HepG2 (cell line): ENCODE results near the gene PSKH1. TPM values are rescaled to one million over a fixed set of nuclear protein-coding genes. Genes with fewer than 3 reads are reported as not detected.

ENCODE experiments used
- GATA4 ChIP-seq: sonication (generic); IDR thresholded peaks from 2 replicates; pipeline ENCODE4 v1.6.1; 2016; ENCODE audit warnings: antibody characterized with exemption, low read depth, borderline replicate concordance
- HCFC1 ChIP-seq: fragments of 150-350 bp; IDR thresholded peaks from 2 replicates; pipeline ENCODE4 v1.6.1; 2014; ENCODE audit warnings: low read depth, low read length
- HNRNPK ChIP-seq: fragments of 200-400 bp; formaldehyde crosslinking; IDR thresholded peaks from 2 replicates; pipeline ENCODE4 v1.6.1; 2018; ENCODE audit warnings: low read length, low read depth, moderate library complexity, mild to moderate bottlenecking; ENCODE audit not compliant: poor library complexity, severe bottlenecking
- ZNF17 ChIP-seq: sonication (generic); formaldehyde crosslinking; IDR thresholded peaks from 2 replicates; pipeline ENCODE4 v1.5.0; 2020; ENCODE audit warnings: mild to moderate bottlenecking, missing genetic modification reagents
- ZNF737 ChIP-seq: sonication (generic); formaldehyde crosslinking; IDR thresholded peaks from 2 replicates; pipeline ENCODE4 v1.5.0; 2020; ENCODE audit warnings: missing genetic modification reagents, mild to moderate bottlenecking, borderline replicate concordance
- ZNF776 ChIP-seq: sonication (generic); formaldehyde crosslinking; IDR thresholded peaks from 2 replicates; pipeline ENCODE4 v1.4.0; 2020; ENCODE audit warnings: mild to moderate bottlenecking, missing genetic modification reagents
- polyA plus RNA-seq, 8 experiments: library from polyadenylated mRNA; depleted of rRNA in 3 of 8; stranded (reverse) in 7 of 8; unstranded in 1 of 8; fragments of >200 nt; fragmentation: Illumina TruSeq in 4 of 8; extraction: Trizol in 4 of 8; gene quantifications; 2 replicates each; pipeline versions ENCODE4 v1.2.1 to v1.2.3, GENCODE V29; 2011 to 2016; ENCODE audit warnings: low read depth in 4 of 8, missing spikeins in 1 of 8, mixed read lengths in 1 of 8; ENCODE audit not compliant: insufficient read depth in 1 of 8
- total RNA-seq, 5 experiments: library from RNA; depleted of rRNA; stranded (reverse); fragments of >200 nt; fragmentation: Illumina TruSeq; extraction: Trizol; gene quantifications; 2 replicates each; pipeline ENCODE4 v1.2.3, GENCODE V29; 2016; ENCODE audit warnings: low read depth in 1 of 5
- TF ChIP-seq, protein P1 (sequence below): sonication (generic); formaldehyde crosslinking; conservative IDR thresholded peaks from 2 replicates; pipeline ENCODE4 v1.5.0; 2020; ENCODE audit warnings: missing genetic modification reagents
- TF ChIP-seq, protein P2 (sequence below), 2 experiments: sonication (generic) in 1 of 2; formaldehyde crosslinking in 1 of 2; IDR thresholded peaks; 2 replicates each; pipeline versions ENCODE4 v1.5.1 to v1.6.1; 2011 to 2020; ENCODE audit warnings: borderline replicate concordance in 1 of 2, low read depth in 1 of 2, low read length in 1 of 2, mild to moderate bottlenecking in 1 of 2, missing genetic modification reagents in 1 of 2, moderate library complexity in 1 of 2
- TF ChIP-seq, protein P3 (sequence below): sonication (generic); formaldehyde crosslinking; IDR thresholded peaks from 2 replicates; pipeline ENCODE4 v1.4.0; 2020; ENCODE audit warnings: mild to moderate bottlenecking, missing genetic modification reagents
- TF ChIP-seq, protein P4 (sequence below), 2 experiments: fragments of 450-650 bp in 1 of 2; sonication (generic) in 1 of 2; formaldehyde crosslinking in 1 of 2; IDR thresholded peaks; 2 replicates each; pipeline versions ENCODE4 v1.6.1 to v1.8.0; 2016 to 2022; ENCODE audit warnings: antibody characterized with exemption in 1 of 2, mild to moderate bottlenecking in 1 of 2, missing genetic modification reagents in 1 of 2

PSKH1 gene
- total and polyA plus RNA-seq, 2 of the 13 experiments (the other 11 are each of a cell fraction or from before 2014, with no cell fraction given), result 8.4 to 19.1 TPM

GRCh38 chr16:67935402-67936123, 42.5 kb downstream of the PSKH1 start (continued):
- 0 out of 2 replicates have a peak, but pooled peaks have one; percentile 62 for TF ChIP-seq ZNF737 (CRISPR knock-in tag)
- peak; percentile 64; the same call in 1 of the 2 replicates for TF ChIP-seq GATA4
- TF ChIP-seq ZNF776 (CRISPR knock-in tag), result peak; percentile 89
- TF ChIP-seq, protein P1, sequence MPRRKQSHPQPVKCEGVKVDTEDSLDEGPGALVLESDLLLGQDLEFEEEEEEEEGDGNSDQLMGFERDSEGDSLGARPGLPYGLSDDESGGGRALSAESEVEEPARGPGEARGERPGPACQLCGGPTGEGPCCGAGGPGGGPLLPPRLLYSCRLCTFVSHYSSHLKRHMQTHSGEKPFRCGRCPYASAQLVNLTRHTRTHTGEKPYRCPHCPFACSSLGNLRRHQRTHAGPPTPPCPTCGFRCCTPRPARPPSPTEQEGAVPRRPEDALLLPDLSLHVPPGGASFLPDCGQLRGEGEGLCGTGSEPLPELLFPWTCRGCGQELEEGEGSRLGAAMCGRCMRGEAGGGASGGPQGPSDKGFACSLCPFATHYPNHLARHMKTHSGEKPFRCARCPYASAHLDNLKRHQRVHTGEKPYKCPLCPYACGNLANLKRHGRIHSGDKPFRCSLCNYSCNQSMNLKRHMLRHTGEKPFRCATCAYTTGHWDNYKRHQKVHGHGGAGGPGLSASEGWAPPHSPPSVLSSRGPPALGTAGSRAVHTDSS (CRISPR knock-in tag), result peak; percentile 74; the same call in 1 of the 2 replicates
- peak; percentile 91 for TF ChIP-seq HNRNPK
- TF ChIP-seq ZNF17, result no peak
- peak; percentile 48; the same call in 1 of the 2 replicates for TF ChIP-seq HCFC1
- TF ChIP-seq, protein P2, sequence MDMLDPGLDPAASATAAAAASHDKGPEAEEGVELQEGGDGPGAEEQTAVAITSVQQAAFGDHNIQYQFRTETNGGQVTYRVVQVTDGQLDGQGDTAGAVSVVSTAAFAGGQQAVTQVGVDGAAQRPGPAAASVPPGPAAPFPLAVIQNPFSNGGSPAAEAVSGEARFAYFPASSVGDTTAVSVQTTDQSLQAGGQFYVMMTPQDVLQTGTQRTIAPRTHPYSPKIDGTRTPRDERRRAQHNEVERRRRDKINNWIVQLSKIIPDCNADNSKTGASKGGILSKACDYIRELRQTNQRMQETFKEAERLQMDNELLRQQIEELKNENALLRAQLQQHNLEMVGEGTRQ (IDR thresholded peaks at IDR 0.05; ENCODE audit: low read depth, low read length), result peak; percentile 90
- TF ChIP-seq, protein P2 (CRISPR knock-in tag; IDR thresholded peaks at IDR 0.05; ENCODE audit: borderline replicate concordance), result peak; percentile 97; the same call in 1 of the 2 replicates
- TF ChIP-seq, protein P3, sequence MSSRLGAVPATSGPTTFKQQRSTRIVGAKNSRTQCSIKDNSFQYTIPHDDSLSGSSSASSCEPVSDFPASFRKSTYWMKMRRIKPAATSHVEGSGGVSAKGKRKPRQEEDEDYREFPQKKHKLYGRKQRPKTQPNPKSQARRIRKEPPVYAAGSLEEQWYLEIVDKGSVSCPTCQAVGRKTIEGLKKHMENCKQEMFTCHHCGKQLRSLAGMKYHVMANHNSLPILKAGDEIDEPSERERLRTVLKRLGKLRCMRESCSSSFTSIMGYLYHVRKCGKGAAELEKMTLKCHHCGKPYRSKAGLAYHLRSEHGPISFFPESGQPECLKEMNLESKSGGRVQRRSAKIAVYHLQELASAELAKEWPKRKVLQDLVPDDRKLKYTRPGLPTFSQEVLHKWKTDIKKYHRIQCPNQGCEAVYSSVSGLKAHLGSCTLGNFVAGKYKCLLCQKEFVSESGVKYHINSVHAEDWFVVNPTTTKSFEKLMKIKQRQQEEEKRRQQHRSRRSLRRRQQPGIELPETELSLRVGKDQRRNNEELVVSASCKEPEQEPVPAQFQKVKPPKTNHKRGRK (CRISPR knock-in tag), result no peak; the same call in 1 of the 2 replicates
- TF ChIP-seq, protein P4, sequence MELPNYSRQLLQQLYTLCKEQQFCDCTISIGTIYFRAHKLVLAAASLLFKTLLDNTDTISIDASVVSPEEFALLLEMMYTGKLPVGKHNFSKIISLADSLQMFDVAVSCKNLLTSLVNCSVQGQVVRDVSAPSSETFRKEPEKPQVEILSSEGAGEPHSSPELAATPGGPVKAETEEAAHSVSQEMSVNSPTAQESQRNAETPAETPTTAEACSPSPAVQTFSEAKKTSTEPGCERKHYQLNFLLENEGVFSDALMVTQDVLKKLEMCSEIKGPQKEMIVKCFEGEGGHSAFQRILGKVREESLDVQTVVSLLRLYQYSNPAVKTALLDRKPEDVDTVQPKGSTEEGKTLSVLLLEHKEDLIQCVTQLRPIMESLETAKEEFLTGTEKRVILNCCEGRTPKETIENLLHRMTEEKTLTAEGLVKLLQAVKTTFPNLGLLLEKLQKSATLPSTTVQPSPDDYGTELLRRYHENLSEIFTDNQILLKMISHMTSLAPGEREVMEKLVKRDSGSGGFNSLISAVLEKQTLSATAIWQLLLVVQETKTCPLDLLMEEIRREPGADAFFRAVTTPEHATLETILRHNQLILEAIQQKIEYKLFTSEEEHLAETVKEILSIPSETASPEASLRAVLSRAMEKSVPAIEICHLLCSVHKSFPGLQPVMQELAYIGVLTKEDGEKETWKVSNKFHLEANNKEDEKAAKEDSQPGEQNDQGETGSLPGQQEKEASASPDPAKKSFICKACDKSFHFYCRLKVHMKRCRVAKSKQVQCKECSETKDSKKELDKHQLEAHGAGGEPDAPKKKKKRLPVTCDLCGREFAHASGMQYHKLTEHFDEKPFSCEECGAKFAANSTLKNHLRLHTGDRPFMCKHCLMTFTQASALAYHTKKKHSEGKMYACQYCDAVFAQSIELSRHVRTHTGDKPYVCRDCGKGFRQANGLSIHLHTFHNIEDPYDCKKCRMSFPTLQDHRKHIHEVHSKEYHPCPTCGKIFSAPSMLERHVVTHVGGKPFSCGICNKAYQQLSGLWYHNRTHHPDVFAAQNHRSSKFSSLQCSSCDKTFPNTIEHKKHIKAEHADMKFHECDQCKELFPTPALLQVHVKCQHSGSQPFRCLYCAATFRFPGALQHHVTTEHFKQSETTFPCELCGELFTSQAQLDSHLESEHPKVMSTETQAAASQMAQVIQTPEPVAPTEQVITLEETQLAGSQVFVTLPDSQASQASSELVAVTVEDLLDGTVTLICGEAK (IDR thresholded peaks at IDR 0.05), result no peak
- TF ChIP-seq, protein P4 (CRISPR knock-in tag; IDR thresholded peaks at IDR 0.05), result 0 out of 2 replicates have a peak, but pooled peaks have one; percentile 21
